A549 treated with DMSO at 1 μM for 4 hours (cell line): Measurements from ENCODE around the gene EIF3F. TPM values are rescaled to one million over a fixed set of nuclear protein-coding genes. Genes with fewer than 3 reads are reported as not detected.

Experiments
- total RNA-seq: library from RNA; stranded (reverse); fragments of 200-300 nt; extraction: Qiagen RNA extraction; gene quantifications from 5 replicates; pipeline ENCODE4 v1.2.3, GENCODE V29; 2022; ENCODE audit warnings: low read depth

Gene EIF3F, protein sequence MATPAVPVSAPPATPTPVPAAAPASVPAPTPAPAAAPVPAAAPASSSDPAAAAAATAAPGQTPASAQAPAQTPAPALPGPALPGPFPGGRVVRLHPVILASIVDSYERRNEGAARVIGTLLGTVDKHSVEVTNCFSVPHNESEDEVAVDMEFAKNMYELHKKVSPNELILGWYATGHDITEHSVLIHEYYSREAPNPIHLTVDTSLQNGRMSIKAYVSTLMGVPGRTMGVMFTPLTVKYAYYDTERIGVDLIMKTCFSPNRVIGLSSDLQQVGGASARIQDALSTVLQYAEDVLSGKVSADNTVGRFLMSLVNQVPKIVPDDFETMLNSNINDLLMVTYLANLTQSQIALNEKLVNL
- total RNA-seq, result 285 to 332 TPM (median 316 TPM) in 5 replicates

DNA sequence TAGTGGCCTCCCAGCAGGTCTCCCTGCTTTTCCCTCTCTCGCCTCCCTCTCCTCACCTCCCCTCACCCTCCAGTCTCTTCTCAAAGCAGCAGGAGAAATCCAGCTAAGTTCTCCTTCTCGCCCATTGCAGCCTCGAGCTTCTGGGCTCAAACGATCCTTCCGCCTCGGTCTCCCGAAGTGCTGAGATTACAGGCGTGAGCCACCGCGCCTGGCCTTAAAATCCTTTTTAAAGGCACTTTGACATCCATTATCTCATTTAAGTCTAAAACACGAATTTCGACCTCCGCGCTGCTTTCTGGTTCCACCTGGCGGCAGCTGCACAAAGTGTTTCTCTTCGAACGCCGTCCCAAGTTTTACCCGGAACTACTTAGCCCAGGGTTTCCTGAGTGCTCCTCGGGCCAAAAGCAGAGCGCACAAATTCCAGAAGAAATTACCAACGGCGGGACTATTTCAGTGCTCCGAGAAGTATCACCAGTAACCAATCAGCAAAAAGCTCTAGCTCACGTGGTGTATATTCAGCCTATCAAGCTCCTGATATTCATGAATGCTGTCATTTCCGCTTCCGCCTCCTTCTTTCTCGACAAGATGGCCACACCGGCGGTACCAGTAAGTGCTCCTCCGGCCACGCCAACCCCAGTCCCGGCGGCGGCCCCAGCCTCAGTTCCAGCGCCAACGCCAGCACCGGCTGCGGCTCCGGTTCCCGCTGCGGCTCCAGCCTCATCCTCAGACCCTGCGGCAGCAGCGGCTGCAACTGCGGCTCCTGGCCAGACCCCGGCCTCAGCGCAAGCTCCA, at the start of gene EIF3F:
Gene EIF3F, plus strand, starts transcription at position 570 of the 792 bp plus-strand sequence. Its CDS starts 16 bp downstream, at position 586.

DNA sequence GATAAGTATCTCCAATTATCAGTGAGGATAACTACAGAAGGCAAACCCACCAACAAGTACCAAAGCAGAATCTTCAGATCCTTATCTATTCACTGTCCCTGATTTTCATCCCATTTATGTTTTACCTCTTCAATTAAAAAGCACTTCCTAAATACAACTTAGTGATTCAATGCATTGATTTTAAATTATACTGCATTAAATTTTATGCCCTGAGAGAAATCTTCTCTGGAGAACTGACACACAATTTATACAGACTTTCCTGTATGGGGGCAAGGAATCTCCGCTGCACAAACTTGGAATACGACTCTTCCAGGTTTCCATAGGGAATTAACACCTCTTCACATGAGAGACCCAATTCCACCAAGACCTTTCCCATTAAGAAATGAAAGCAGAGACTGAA, 45.5 kb upstream of the EIF3F start, which contains the start of gene OR10A3:
Gene OR10A3, minus strand, starts transcription at position 101 of the 400 bp plus-strand sequence. CDS start 2,188 bp downstream, outside the sequence.

DNA sequence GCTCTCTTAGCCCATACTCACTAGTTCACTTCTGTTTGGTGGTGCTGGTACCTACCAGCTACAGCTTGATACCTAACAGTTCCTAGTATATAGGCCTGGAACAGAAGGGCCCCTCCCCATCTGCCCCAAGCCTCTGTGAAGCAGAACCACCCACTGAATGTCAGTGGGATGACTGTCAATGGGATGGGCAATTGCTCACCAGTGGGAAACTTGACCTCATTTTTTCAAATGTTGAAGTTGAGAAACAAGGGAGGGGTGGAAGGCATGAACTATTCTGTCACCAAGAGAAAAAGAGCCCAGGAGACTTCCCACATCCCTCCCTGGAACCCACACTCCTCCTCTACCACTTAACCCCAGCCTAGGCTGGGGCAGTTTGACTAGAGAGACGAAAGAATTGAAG, 21.8 kb upstream of the EIF3F start, which contains the start of gene NLRP10:
Gene NLRP10, minus strand, starts transcription at position 62 of the 400 bp plus-strand sequence. CDS start 1,952 bp downstream, outside the sequence.

Other genes with a start within 250 kb of the EIF3F start
- gene OR5P2, start 190.4 kb upstream of the EIF3F start, total RNA-seq, result not detected in 5 replicates
- not detected in 5 replicates for gene OR5P3, start 156.5 kb upstream of the EIF3F start, total RNA-seq
- gene OR10A6, start 56.1 kb upstream of the EIF3F start, total RNA-seq, result not detected in 5 replicates
- gene OR10A3, start 45.6 kb upstream of the EIF3F start, total RNA-seq, result not detected in 5 replicates
- gene NLRP10, start 21.9 kb upstream of the EIF3F start, total RNA-seq, result not detected in 5 replicates
- gene TUB, start 93.9 kb downstream of the EIF3F start, total RNA-seq, result 6.9 to 9.0 TPM (median 8.9 TPM) in 5 replicates
- 1.4 to 2.2 TPM (median 2.1 TPM) in 5 replicates for gene RIC3, start 181.7 kb downstream of the EIF3F start, total RNA-seq